GM20431 (cell line): ENCODE data around the gene SLCO4A1.

Experiments used
- in situ Hi-C: fragments of 300-500 bp; cut with MseI, MboI; formaldehyde crosslinking; loops from one replicate; pipeline ENCODE4 v1.15.0; 2020; ENCODE audit warnings: low sequenced_read_pairs; ENCODE audit not compliant: unreplicated experiment

Gene SLCO4A1

GRCh38 chr20:62695448-62696414 lies 53.4 kb downstream of the SLCO4A1 start:
- in situ Hi-C loops = no loop called here

GRCh38 chr20:62696434-62696957 lies 54.2 kb downstream of the SLCO4A1 start:
- in situ Hi-C loops = no loop called here

DNA sequence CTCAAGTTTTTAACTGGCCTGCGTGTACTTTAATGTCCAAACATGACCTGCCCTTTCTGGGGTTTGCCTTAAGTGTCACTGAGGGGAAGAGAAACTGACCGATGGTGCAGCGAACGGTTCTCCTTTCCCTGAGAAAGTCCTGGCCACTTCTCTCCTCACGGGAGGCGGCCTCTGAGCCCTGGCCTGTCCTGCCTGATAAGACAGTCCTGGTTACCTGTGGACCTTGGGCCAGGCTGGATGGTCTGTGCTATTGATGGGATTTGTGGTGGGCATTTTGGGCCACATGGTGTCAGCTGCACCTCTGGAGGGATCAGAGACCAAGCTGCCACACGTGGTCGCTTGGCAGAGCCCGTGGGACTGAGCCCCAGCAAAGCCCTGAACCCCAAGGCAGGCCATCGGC lies 54.7 kb downstream of the SLCO4A1 start:
- in situ Hi-C loops = no loop called here

GRCh38 chr20:62697468-62697912 lies 55.2 kb downstream of the SLCO4A1 start:
- in situ Hi-C loops = no loop called here

- in situ Hi-C loops = no loop called here
Observed at GRCh38 chr20:62698231-62698630, 55.9 kb downstream of the SLCO4A1 start.

DNA sequence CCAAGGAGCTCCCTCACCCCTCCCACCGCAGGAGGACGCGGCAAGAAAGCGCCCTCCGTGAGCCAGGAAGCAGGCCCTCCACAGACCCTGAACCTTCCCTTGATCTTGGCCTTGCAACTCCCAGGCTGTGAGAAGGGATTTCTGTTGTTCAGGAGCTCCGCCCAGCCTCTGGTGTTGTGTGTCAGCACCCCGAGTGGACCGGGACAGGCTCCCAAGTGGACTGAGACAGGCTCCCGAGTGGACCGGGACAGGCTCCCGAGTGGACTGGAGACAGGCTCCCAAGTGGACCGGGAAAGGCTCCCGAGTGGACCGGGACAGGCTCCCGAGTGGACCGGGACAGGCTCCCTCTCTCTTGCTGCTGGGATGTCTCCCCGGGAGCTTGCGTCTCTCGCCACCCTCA lies 57.0 kb downstream of the SLCO4A1 start:
- in situ Hi-C loops = no loop called here

DNA sequence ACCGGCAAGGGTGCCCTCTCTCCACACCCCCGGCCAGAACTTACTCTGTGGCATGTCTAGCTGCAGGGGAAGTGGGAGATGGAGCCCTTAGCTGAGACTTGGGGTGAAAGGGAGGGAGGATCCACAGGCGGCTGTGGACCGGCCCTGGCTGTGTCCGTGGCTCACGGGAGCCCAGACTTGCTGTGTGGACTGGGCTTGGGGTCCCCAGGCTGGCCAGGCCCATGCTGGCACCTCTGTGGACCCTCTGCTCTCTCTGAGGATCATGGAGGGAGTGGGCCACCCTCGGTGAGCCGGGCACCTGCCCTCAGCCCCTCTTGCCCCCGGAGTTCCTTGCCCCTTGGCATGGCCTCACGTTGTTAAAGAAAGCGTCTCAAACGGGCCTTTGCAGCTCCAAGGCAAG lies 57.4 kb downstream of the SLCO4A1 start:
- in situ Hi-C loops = no loop called here

DNA sequence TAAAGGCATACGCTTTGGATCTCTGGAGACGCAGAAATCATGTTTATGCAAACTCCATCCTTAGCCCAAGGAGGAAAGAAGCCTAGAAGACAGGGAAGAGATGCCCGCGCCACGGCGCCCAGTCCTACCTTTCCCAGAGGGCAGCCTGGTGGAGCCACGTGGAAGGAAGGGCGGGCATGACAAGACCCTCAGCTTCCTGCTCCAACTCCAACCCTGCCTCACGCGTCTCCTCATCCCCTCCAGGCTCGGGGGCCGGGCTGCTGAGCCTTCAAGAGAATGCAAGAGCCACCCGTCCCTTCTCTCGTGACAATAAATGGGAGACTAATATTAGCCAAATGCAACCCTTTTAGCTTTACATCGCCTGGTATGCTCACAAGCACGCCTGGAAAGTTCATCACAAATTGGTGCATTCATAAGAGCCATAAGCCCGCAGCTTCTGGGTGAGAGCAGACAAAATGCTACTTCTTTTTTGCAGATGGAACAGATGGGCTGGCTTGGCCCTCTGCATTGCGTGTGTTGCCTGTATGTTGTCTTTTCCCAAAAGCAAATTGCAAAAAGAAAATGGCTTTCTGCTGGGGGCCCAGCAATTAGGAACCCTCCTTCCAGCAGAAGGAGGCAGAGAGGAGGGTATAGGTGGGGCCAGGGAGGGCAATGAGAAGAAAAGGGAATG lies 58.1 kb downstream of the SLCO4A1 start:
- in situ Hi-C loops = no loop called here

- in situ Hi-C loops = no loop called here
Observed at GRCh38 chr20:62701161-62702012, 59.1 kb downstream of the SLCO4A1 start.

DNA sequence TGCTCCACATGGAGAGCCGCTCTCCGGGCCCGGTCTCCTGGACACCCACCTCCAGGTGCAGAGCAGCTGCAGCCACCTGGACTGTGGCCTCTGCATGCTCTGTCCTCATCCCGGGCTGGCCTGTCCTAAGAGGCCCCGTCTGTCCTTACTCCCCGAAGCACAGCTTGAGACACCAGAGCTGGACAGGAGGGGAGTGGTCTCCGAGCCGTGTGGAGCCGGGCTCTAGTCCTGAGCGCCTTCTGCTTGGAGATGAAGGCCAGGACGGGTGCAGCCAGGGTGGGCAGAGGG lies 59.7 kb downstream of the SLCO4A1 start:
- in situ Hi-C loops = no loop called here

DNA sequence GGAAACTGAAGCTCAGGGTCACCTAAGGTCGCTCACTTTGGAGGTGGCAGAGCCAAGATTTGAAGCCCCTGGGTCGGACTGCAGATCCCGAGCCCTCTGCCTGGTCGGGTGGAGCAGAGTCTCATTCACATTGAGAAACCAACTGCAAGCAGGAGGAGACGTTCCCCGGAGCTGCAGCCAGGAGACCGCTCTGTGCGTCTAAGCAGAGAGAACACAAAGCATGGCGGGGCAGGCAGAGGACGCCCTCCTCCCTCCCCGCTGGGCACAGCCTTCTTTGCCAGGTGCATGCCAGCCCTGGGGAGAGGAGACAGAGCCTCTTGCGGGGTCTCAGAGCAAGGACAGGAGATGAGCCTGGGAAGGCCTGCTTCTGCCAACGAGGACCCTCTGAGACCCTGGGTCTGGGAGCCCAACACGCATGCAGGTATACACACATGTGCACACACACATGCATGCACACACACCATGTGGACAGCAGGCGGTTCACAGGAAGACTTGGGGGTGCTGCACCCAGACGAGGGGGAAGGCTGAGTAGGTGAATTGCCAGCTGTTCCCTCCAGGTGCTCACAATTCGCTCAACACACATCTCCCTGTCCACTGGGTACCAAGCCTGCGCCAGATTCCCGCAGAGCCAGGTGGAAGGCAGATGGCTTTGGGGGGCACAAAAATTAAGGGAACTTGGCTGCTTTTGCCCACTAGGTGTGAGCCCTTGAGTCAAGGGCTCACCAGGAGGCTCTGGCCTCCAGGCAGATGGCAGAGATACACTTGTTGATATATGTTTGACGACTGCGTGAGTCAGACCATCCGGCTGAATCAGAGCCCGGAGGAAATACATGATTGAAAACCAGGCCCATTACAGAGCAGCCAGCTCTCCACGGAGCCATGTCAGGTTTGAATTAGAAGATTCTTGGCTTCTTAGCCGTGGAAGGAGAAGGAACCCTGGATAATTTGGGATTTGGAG lies 60.9 kb downstream of the SLCO4A1 start:
- in situ Hi-C loops = no loop called here

- in situ Hi-C loops = no loop called here
Observed at GRCh38 chr20:62703853-62704228, 61.5 kb downstream of the SLCO4A1 start.

DNA sequence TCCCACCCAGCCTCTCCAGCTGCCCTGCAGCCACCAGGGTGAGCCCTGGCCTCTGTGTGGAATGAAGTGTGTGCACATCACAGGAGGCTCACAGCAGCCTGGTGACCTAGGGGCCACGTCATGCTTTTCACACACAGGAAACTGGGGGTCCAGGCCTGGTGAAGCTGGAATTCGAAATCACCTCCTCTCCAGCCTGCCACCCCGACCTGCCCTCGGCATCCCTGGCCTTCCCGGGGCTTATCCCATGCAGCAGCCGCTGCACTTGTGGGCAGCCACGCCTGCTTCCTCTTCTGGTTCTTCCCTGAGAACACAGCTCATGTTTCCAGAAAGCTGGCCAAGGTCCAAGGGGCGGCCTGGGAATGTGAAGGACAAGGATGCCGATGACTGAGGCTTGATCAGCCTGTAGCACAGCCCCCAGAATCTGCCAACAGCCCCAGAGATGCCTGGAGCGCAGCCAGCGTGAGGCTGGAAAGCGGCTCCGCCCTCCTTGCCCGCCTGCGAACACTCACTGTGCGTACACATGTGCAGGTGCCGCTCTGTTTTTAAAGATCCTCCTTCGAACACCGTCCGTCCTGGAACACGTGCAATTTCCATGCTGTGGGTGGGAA lies 62.1 kb downstream of the SLCO4A1 start:
- in situ Hi-C loops = no loop called here

DNA sequence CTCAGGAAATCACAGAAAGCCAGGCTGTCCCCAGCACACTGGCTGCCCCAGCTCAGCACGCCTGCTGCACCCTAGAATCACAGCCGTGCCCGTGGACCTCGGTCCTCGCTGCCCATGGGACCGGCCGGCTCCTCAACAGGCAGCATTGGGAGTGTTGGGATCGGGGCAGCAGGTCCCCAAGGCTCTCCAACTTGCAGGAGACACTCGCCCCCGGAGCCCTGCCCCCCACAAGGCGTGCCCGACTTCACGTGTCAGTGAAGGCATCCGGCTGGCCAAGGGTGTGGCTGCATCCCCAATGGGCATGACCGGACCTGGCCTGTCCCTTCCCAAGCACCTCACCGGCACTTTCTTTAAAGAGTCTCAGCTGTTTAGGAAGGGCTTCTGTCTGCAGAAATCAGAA lies 63.3 kb downstream of the SLCO4A1 start:
- in situ Hi-C loops = no loop called here

- in situ Hi-C loops = no loop called here
Observed at GRCh38 chr20:62706344-62706743, 64.0 kb downstream of the SLCO4A1 start.

GRCh38 chr20:62706857-62707256 lies 64.6 kb downstream of the SLCO4A1 start:
- in situ Hi-C loops = no loop called here

DNA sequence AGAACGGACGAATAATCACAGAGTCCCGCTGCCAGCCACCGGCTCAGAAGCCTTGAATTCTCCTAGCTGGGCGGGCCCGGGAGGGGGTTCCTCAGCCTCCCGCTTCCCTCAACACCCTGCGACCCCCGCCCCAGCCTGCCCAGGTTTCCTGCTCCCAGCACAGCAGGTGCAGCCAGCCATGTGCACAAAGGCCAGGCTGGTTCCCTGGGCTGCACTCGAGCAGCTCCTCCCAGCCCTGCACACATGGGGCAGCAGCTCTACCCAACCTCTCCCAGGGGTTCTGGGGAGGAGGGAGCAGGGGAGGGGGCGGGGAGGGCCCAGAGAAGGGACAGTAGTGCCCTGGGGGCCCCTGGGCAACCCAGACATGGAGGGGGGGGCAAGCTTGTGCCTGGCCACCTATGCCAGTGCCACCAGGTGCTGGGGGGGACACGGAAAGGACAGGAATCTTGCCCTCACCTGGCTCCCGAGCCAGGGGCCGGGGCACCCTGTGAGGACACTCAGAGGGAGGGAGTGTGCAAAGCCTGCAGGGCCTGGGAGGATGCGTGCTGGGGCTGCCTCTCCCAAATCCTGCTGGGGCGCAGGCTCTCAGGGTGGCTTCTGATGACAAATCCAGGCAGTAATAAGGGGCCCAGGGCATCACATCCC lies 65.1 kb downstream of the SLCO4A1 start:
- in situ Hi-C loops = no loop called here

DNA sequence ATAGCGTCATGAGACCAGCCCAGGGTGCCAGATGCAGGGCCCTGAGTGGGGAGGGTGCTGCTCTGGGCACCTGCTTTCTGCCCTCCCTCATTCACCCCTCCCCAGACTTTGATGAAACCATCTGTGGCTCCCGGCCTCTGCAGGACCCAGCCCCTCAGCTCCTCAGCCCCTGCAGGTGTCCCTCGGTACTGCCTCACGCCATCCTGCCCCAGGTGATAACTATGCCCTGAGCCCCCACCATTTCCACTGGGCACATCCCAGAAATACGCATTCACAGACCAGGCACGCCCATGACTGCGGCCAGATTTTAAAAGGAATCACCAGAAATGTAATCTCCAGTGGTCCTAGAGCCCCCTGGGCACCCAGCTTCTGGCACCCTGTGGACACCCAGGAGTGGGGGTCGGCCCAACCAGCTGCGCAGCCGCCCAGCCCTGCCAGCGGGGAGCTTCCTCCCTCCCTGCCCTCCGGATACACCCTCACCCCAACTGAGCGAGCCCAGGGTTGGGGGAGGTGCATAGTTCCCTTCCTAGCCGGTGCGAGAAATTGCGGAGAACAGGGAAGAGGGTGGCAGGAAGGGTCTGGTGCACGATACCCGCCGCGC lies 65.7 kb downstream of the SLCO4A1 start:
- in situ Hi-C loops = no loop called here
